ENCODE data around the gene AHNAK2.

The AHNAK2 gene

DNA sequence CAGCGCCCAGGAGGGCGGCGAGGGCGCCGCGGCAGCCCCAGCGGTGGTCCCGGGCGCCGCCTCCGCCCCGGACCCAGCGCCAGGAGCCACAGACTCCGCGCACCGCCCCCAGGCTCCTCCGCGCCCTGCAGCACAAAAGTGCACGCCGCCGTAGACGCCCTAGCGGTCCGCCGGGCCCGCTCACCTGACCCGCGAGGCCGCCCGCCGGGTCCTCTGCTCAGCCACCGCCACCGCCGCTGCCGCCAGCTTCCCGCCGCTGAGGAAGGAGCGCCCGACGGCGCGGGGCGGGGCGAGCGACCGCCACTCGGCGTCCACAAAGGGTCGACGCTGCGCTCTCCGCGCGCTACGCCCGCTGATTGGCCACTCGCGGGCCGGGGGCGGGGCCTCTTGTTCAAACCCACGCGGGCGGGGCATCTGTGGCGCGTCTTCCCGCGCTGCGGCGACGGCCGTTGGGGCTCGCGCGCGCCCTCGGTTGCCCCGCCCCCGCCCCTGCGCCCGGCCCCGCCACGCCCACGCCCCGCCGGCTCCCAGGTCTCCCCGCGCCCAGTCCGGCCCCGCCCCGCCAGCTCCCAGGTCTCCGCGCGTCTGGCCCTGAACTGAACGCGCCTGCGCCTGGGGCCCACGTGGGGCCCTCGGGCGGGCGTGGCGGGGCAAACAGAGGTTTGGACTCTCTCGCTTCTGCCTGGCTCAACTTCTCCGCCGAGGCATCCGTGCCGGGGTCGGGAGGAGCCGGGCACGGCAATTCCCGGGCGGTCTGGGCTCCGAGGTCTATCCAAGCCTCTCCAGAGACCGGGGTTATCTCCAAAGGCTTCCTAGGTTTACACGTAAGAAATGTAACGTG is 42.9 kb upstream of the AHNAK2 start, which contains the start of gene CDCA4:
Gene CDCA4, minus strand, starts transcription at position 269 of the 841 bp plus-strand sequence. CDS start 9,154 bp downstream, outside the sequence.
- Histone ChIP-seq H3K27ac (ENCODE audit: low read depth, low read length, severe bottlenecking) (peak within 1 kb of the TSS; percentile 83), H3K36me3 (ENCODE audit: control insufficient read depth, insufficient read depth, low read length) (peaks cover 29% of the 10 kb centered on the region), H3K4me1 (ENCODE audit: control insufficient read depth, insufficient read depth, low read length, poor library complexity, severe bottlenecking) (peaks cover 48% of the 10 kb centered on the region), H3K9me3 (ENCODE audit: control insufficient read depth, low read length) (no peaks in the 10 kb centered on the region), H3K4me3 (ENCODE audit: extremely low read depth, insufficient read depth, low read length, poor library complexity, severe bottlenecking) (peak within 1 kb of the TSS; percentile 76)
- 0 to 1% methylated on average over 61 to 83 of the region's 115 CpGs for WGBS, 2 experiments (ENCODE audit: insufficient coverage in 2 of 2)

DNA sequence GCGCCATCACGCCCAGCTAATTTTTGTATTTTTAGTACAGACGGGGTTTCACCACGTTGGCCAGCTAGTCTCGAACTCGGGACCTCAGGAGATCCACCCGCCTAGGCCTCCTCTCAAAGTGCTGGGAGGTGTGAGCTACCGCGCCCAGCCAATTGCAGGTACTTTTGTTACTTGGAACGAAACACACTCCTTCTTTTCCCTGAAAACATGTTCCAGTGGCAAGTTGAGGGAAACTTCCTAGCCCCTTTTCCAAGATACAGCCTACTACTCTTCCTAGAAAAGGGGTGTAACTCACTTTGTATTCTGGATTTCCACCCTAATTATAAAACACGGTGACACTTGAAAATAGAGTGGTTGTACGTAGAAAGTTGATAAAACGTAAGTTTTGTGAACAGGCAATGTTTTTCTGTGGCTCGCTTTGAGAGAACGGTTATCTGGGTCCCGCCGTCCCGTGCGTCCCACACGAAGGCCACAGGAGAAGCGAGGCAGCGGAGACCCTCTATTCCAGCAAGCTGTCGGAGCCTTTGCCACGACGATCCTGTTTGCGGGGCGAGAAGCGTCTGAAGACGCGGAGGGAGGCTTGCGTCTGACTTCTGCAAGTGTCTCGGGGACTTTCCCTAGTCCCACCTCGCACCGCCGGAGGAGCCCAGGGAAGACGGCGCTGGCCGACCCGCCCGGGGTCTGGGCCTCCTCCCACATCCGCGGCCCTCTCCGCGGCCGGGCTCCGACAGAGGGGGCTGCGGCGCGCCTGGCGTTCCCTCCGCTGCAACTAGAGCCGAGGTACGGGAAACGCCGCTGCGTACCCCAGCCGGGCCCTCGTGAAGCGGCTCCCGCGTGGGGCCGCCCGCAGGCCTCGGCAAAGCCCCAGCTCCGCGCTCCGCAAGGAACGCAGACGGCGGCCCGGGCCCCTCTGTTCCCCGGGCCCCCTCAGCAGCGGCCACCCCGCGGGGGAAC is 42.0 kb upstream of the AHNAK2 start:
- Histone ChIP-seq H3K4me1 (ENCODE audit: control insufficient read depth, insufficient read depth, low read length, poor library complexity, severe bottlenecking) (peaks cover 53% of the 10 kb centered on the region), H3K36me3 (ENCODE audit: control insufficient read depth, insufficient read depth, low read length) (peaks cover 33% of the 10 kb centered on the region), H3K4me3 (ENCODE audit: extremely low read depth, insufficient read depth, low read length, poor library complexity, severe bottlenecking) (peak overlapping the region; percentile 76), H3K9me3 (ENCODE audit: control insufficient read depth, low read length) (no peaks in the 10 kb centered on the region), H3K27ac (ENCODE audit: low read depth, low read length, severe bottlenecking) (peak overlapping the region; percentile 83)
- 3 to 5% methylated on average over 64 to 70 of the region's 75 CpGs for WGBS, 2 experiments (ENCODE audit: insufficient coverage in 2 of 2)

DNA sequence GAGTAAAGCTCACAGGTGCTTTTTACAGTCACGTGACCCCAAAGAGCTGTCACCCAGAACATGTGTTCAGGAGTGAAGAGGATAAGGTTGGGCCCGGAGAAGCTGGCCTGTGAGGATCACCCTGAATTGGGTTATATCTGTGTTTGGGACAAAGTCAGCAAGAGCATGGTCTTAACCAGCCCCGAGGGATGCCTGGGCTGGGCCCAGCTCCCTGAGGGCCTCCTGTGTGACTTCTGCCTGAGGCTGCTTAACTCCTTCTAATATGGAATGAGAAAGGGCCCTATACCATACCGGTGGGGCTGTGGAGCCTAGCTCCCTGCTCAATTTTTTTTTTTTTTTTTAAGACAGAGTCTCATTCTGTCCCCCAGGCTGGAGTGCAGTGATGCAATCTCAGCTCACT is 40.2 kb upstream of the AHNAK2 start:
- Histone ChIP-seq H3K36me3 (ENCODE audit: control insufficient read depth, insufficient read depth, low read length) (peaks cover 42% of the 10 kb centered on the region), H3K9me3 (ENCODE audit: control insufficient read depth, low read length) (no peaks in the 10 kb centered on the region), H3K4me3 (ENCODE audit: extremely low read depth, insufficient read depth, low read length, poor library complexity, severe bottlenecking) (no peak overlapping the region), H3K27ac (ENCODE audit: low read depth, low read length, severe bottlenecking) (no peak overlapping the region), H3K4me1 (ENCODE audit: control insufficient read depth, insufficient read depth, low read length, poor library complexity, severe bottlenecking) (peaks cover 39% of the 10 kb centered on the region)
- WGBS, 2 experiments (ENCODE audit: insufficient coverage in 2 of 2) = 90 to 100% methylated on average over 2 to 3 of the region's 4 CpGs

DNA sequence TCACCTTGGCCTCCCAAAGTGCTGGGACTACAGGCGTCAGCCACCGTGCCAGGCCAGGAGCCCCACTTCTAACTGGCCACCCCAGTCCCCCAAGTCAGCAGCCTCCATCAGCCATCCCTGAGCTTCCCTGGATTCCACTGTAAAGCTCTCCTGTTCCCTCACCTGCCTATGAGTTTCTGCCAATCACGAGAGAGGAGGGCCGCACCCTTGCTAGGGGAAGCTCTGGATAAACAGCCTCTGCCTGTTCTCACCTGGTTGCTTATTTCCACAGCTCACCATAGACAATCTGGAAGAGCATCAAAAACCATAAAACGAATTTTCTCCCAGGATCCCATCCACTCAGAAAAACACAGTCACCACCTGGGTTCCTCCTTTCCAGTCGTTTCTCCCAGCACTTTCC is 37.7 kb upstream of the AHNAK2 start:
- Histone ChIP-seq H3K4me1 (ENCODE audit: control insufficient read depth, insufficient read depth, low read length, poor library complexity, severe bottlenecking) (peaks cover 34% of the 10 kb centered on the region), H3K27ac (ENCODE audit: low read depth, low read length, severe bottlenecking) (no peak overlapping the region), H3K4me3 (ENCODE audit: extremely low read depth, insufficient read depth, low read length, poor library complexity, severe bottlenecking) (no peak overlapping the region), H3K9me3 (ENCODE audit: control insufficient read depth, low read length) (no peaks in the 10 kb centered on the region), H3K36me3 (ENCODE audit: control insufficient read depth, insufficient read depth, low read length) (peaks cover 66% of the 10 kb centered on the region)
- WGBS, 2 experiments (ENCODE audit: insufficient coverage in 2 of 2) = 96 to 97% methylated on average over 5 of the region's 6 CpGs

DNA sequence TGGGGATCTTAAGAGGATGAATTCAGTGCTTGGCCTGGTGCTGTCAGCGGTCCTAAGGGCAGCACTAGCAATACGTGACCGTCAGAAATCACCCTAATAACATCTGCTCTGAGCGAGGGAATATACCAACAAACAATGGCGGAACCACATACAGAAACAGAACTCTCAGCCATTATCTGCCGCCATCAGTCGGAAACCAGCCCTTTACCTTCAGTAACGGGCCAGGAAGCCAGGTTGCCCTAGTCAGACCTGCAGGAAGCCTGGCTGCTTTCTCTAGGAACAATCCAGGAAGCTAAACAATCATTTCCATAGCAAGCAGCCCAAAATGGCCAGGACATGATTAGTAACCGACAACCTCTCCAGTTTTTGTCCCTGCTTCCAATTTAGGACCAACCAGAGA is 37.1 kb upstream of the AHNAK2 start:
- H3K36me3 ChIP-seq (ENCODE audit: control insufficient read depth, insufficient read depth, low read length) = peaks cover 73% of the 10 kb centered on the region
- peaks cover 34% of the 10 kb centered on the region for H3K4me1 ChIP-seq (ENCODE audit: control insufficient read depth, insufficient read depth, low read length, poor library complexity, severe bottlenecking)
- no peak overlapping the region for H3K4me3 ChIP-seq (ENCODE audit: extremely low read depth, insufficient read depth, low read length, poor library complexity, severe bottlenecking)
- 87 to 97% methylated on average over 6 to 8 of the region's 9 CpGs for WGBS, 2 experiments (ENCODE audit: insufficient coverage in 2 of 2)
- H3K9me3 ChIP-seq (ENCODE audit: control insufficient read depth, low read length) = no peaks in the 10 kb centered on the region
- no peak overlapping the region for H3K27ac ChIP-seq (ENCODE audit: low read depth, low read length, severe bottlenecking)

DNA sequence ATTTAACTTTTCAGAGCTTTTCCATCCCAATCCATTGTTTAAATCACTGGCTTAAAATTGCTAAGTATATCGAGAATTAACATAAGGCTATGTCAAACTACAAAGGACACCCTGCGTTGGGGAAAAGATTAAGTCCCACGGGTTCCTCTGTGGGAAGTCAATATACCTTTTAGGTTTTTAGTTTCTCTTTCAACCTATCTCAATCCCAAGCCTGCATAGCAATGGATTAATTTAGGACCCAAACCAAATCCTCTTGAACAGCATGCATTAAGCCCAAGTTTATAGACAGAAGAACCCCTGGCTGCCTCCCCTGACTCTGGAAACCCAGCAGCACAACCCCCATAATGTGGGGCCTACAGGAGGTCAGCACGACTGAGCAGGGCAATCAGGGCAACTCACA is 36.5 kb upstream of the AHNAK2 start:
- no peak overlapping the region for H3K27ac ChIP-seq (ENCODE audit: low read depth, low read length, severe bottlenecking)
- no peak overlapping the region for H3K4me3 ChIP-seq (ENCODE audit: extremely low read depth, insufficient read depth, low read length, poor library complexity, severe bottlenecking)
- H3K4me1 ChIP-seq (ENCODE audit: control insufficient read depth, insufficient read depth, low read length, poor library complexity, severe bottlenecking) = peaks cover 34% of the 10 kb centered on the region
- no peaks in the 10 kb centered on the region for H3K9me3 ChIP-seq (ENCODE audit: control insufficient read depth, low read length)
- peaks cover 79% of the 10 kb centered on the region for H3K36me3 ChIP-seq (ENCODE audit: control insufficient read depth, insufficient read depth, low read length)
- WGBS, 2 experiments (ENCODE audit: insufficient coverage in 2 of 2) = 81 to 83% methylated on average over 3 to 4 of the region's 4 CpGs

DNA sequence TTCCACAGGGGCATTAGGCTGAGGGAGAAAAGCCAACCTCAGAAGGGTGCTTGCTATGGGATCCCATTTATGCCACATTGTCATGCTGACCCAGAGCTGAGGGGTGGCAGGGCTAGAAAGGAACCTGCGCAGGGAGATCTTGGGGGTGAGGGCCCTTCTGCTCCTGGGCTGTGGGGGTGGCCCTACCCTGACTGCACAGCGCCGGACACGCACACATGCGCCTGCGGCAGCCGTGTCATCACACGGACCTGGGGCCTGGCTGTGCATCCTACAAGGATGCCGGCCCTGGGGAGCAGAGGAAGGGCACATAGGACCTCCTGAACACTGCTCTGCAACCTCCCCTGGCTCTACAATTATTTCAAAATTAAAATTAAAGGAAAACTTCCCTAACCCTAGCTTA is 35.9 kb upstream of the AHNAK2 start:
- WGBS, 2 experiments (ENCODE audit: insufficient coverage in 2 of 2) = 96 to 98% methylated on average over 9 of the region's 9 CpGs
- Histone ChIP-seq H3K27ac (ENCODE audit: low read depth, low read length, severe bottlenecking) (no peak overlapping the region), H3K36me3 (ENCODE audit: control insufficient read depth, insufficient read depth, low read length) (peaks cover 81% of the 10 kb centered on the region)

DNA sequence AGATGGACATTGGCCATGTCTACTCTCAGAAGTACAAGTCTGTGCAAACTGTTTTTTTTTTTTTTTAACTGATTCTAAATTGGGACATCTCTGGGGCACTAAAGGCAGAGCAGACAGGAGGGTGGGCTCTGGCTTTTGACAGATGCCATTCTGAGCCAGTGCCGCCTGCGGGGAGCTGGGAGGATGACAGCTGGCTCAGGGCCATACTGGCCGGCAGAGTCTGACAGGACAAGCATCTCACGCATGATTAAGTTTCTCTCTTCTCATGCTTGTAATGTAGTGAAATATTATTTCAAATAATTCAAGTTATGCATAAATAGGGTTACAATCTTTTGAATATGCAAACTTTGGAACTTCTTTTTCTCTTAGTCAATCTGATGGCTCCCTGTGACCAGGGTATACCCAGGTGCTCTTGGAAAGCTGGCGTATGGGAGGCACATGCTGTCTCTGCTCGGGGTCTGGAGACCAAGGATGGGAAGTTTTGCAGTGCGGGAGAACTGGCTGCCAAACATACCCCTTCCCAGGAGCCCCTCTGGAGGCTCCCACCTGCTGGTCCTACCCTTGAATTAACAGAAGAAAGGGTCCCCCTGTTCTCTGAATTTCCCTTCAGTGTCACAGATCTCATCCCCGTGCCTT is 35.1 kb upstream of the AHNAK2 start:
- no peak overlapping the region for H3K4me3 ChIP-seq (ENCODE audit: extremely low read depth, insufficient read depth, low read length, poor library complexity, severe bottlenecking)
- WGBS, 2 experiments (ENCODE audit: insufficient coverage in 2 of 2) = 80 to 92% methylated on average over 5 to 6 of the region's 8 CpGs
- H3K9me3 ChIP-seq (ENCODE audit: control insufficient read depth, low read length) = no peaks in the 10 kb centered on the region
- peaks cover 23% of the 10 kb centered on the region for H3K4me1 ChIP-seq (ENCODE audit: control insufficient read depth, insufficient read depth, low read length, poor library complexity, severe bottlenecking)
- H3K27ac ChIP-seq (ENCODE audit: low read depth, low read length, severe bottlenecking) = no peak overlapping the region
- peaks cover 82% of the 10 kb centered on the region for H3K36me3 ChIP-seq (ENCODE audit: control insufficient read depth, insufficient read depth, low read length)

More for the DNA sequence above, 35.9 kb upstream of the AHNAK2 start:
- Histone ChIP-seq H3K9me3 (ENCODE audit: control insufficient read depth, low read length) (no peaks in the 10 kb centered on the region), H3K4me1 (ENCODE audit: control insufficient read depth, insufficient read depth, low read length, poor library complexity, severe bottlenecking) (peaks cover 30% of the 10 kb centered on the region), H3K4me3 (ENCODE audit: extremely low read depth, insufficient read depth, low read length, poor library complexity, severe bottlenecking) (no peak overlapping the region)

DNA sequence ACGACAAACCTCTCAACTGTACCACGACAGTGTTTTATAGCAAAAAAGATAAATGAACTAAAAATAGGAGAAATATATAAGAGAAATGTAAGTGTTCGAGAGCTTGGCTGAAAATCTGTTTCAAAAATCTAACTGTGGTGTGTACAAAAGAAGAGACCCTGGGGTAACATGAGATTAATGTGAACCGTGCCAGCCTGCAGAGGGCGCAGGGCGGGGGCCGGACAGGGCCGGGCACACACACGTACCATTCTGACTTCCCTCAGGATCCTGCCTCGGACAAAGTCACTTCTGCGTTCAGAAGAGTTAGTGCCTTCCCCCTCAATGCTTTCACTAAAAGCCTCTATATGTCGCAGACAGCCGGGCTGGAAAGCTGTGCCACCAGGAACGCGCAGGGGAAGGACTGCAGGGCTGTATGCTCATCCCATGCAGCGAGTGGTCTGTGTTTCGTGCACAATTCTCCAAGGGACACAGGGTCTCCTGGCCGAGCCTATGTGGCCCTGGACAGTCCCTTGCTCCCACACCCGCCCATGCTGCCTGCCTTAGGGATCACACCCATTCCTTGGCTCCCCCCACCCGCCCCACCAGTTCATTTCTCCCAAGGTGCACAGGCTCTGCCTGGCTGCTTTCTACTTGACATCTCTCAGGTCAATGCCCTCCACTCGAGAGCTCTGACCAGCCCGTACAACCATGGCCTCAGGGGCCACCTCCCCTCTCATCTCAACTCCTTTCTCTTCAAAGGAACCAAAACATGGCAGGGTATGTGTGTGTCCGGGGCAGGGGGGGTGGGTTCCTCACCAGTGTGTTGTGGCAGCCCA is 34.2 kb upstream of the AHNAK2 start:
- 94 to 96% methylated on average over 14 to 19 of the region's 23 CpGs for WGBS, 2 experiments (ENCODE audit: insufficient coverage in 2 of 2)

More for the DNA sequence above, 34.2 kb upstream of the AHNAK2 start:
- no peak overlapping the region for H3K4me3 ChIP-seq (ENCODE audit: extremely low read depth, insufficient read depth, low read length, poor library complexity, severe bottlenecking)
- H3K36me3 ChIP-seq (ENCODE audit: control insufficient read depth, insufficient read depth, low read length) = peaks cover 83% of the 10 kb centered on the region
- H3K9me3 ChIP-seq (ENCODE audit: control insufficient read depth, low read length) = no peaks in the 10 kb centered on the region
- no peak overlapping the region for H3K27ac ChIP-seq (ENCODE audit: low read depth, low read length, severe bottlenecking)
- peaks cover 16% of the 10 kb centered on the region for H3K4me1 ChIP-seq (ENCODE audit: control insufficient read depth, insufficient read depth, low read length, poor library complexity, severe bottlenecking)

Measured in mesodermal cell (in vitro differentiated cells).